IPS-20b (cell line): Measurements from ENCODE around the gene SSBP4.
A peak's percentile ranks its signal among the peaks of the same experiment; 100 is the strongest.
"Not testable (repeated sequence)": the region's sequence is repeated elsewhere in the genome, so short reads cannot be mapped to it uniquely, and the experiment has no call there.

Source experiments
- H3K27ac ChIP-seq: one replicate; pipeline ENCODE4 v1.5.1; 2013; ENCODE audit warnings: low read length
- H3K27me3 ChIP-seq: 2 replicates; pipeline ENCODE4 v1.6.1; 2013; ENCODE audit warnings: mild to moderate bottlenecking, low read length, inconsistent platforms; ENCODE audit not compliant: insufficient read depth
- H3K36me3 ChIP-seq: 2 replicates; pipeline ENCODE4 v1.6.1; 2013; ENCODE audit warnings: low read depth, mild to moderate bottlenecking, inconsistent platforms, low read length, moderate library complexity; ENCODE audit not compliant: insufficient read depth
- H3K4me1 ChIP-seq: 2 replicates; pipeline ENCODE4 v1.6.1; 2013; ENCODE audit warnings: mild to moderate bottlenecking, control low read depth, inconsistent platforms, low read length, moderate library complexity; ENCODE audit not compliant: insufficient read depth
- H3K4me3 ChIP-seq: 2 replicates; pipeline ENCODE4 v1.5.1; 2013; ENCODE audit warnings: mild to moderate bottlenecking, low read length, inconsistent platforms
- H3K9ac ChIP-seq: 2 replicates; pipeline ENCODE4 v1.6.1; 2013; ENCODE audit warnings: low read depth, mild to moderate bottlenecking, inconsistent platforms, low read length, moderate library complexity
- H3K9me3 ChIP-seq: 2 replicates; pipeline ENCODE4 v1.6.1; 2013; ENCODE audit warnings: mild to moderate bottlenecking, low read depth, low read length, inconsistent platforms; ENCODE audit not compliant: insufficient read depth

Gene SSBP4

GRCh38 chr19:18419195-18419698, at the start of gene SSBP4:
SSBP4 (plus strand) TSS chr19:18419398; CDS start chr19:18419649, 251 bp downstream.
- no peaks in the 10 kb centered on the region for H3K9me3 ChIP-seq
- H3K9ac ChIP-seq: no peak within 1 kb of the TSS
- H3K4me1 ChIP-seq: peaks cover 20% of the 10 kb centered on the region
- H3K27ac ChIP-seq: no peak within 1 kb of the TSS
- no peaks in the 10 kb centered on the region for H3K36me3 ChIP-seq
- H3K27me3 ChIP-seq: peaks cover 53% of the 10 kb centered on the region
- peak within 1 kb of the TSS; percentile 55; the same call in 1 of the 2 replicates for H3K4me3 ChIP-seq

DNA sequence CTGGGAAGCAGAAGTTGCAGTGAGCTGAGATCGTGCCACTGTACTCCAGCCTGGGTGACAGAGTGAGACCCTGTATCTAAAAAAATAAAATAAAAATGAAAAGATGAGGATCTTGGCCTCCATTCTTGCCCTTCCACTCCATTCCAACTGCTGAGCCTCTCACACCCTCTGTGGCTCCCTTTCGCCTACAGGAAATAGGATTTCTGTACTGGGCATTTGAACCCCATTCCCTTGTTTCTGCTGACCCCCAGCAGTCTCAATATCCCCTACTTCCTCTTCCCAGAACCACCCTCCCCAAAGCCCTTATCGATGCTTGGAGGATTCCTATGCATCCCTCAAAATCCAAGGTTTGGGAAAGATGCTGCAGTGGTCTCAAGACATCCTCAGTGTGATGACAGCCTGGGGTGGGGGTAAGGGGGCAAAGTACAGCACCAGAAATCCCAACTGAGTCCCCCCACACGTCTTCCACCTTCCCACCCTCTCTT, 45.7 kb upstream of the SSBP4 start:
- peaks cover 17% of the 10 kb centered on the region; the same call in 1 of the 2 replicates for H3K4me1 ChIP-seq
- H3K27me3 ChIP-seq: no peaks in the 10 kb centered on the region
- peak overlapping the region; percentile 61; the same call in 1 of the 2 replicates for H3K9ac ChIP-seq
- peak overlapping the region; percentile 82 for H3K27ac ChIP-seq
- no peak overlapping the region for H3K4me3 ChIP-seq
- H3K9me3 ChIP-seq: no peaks in the 10 kb centered on the region
- no peaks in the 10 kb centered on the region for H3K36me3 ChIP-seq

GRCh38 chr19:18373892-18374629, 45.1 kb upstream of the SSBP4 start:
- H3K9me3 ChIP-seq: no peaks in the 10 kb centered on the region
- H3K9ac ChIP-seq: peak overlapping the region; percentile 61; the same call in 1 of the 2 replicates
- H3K4me3 ChIP-seq: no peak overlapping the region
- no peaks in the 10 kb centered on the region for H3K36me3 ChIP-seq
- no peaks in the 10 kb centered on the region for H3K27me3 ChIP-seq
- H3K4me1 ChIP-seq: peaks cover 17% of the 10 kb centered on the region; the same call in 1 of the 2 replicates
- peak overlapping the region; percentile 82 for H3K27ac ChIP-seq

DNA sequence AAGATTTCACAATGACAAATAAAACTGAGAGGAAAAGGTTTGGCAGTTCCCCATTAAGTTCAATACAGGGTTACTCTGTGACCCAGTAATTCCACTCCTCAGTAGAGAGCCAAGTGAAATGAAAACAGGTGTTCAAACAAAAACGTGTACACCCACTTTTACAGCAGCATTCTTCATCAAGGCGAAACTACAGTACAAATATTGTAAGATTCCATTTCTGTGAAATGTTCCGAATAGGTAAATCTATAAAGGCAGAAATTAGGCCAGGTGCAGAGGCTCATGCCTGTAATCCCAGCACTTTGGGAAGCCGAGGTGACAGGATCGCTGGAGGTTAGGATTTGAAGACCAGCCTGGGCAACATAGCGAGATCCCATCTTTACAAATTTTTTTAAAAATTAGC, 42.2 kb upstream of the SSBP4 start:
- no peaks in the 10 kb centered on the region for H3K9me3 ChIP-seq
- peaks cover 15% of the 10 kb centered on the region; the same call in 1 of the 2 replicates for H3K4me1 ChIP-seq
- H3K9ac ChIP-seq: no peak overlapping the region
- no peak overlapping the region for H3K4me3 ChIP-seq
- H3K27ac ChIP-seq: no peak overlapping the region
- no peaks in the 10 kb centered on the region for H3K27me3 ChIP-seq
- H3K36me3 ChIP-seq: no peaks in the 10 kb centered on the region

- Histone ChIP-seq H3K4me1 (0 out of 2 replicates have a peak, but pooled peaks cover under 1% of the 10 kb centered on the region), H3K27ac (no peak overlapping the region), H3K9me3 (no peaks in the 10 kb centered on the region), H3K27me3 (no peaks in the 10 kb centered on the region), H3K4me3 (no peak overlapping the region), H3K36me3 (no peaks in the 10 kb centered on the region), H3K9ac (0 out of 2 replicates have a peak overlapping the region, but pooled peaks have one; percentile 10)
Measured at GRCh38 chr19:18379803-18380747, 39.1 kb upstream of the SSBP4 start.

DNA sequence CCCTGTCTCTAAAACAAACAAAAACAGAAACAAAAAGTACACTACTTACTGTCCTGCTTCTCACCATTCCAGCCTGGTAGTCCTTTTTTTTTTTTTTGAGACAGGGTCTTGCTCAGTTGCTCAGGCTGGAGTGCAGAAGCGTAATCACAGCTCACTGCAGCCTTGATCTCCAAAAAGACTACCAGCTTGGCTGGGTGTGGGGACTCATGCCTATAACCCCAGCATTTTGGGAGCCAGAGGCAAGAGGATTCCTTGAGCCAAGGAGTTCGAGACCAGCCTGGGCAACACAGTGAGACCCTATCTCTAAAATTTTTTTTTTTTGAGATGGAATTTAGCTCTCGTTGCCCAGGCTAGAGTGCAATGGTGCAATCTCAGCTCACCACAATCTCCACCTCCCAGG, 38.4 kb upstream of the SSBP4 start:
- Histone ChIP-seq H3K27ac (no peak overlapping the region), H3K4me1 (no peaks in the 10 kb centered on the region), H3K36me3 (no peaks in the 10 kb centered on the region), H3K9ac (no peak overlapping the region), H3K9me3 (no peaks in the 10 kb centered on the region), H3K4me3 (no peak overlapping the region), H3K27me3 (no peaks in the 10 kb centered on the region)

DNA sequence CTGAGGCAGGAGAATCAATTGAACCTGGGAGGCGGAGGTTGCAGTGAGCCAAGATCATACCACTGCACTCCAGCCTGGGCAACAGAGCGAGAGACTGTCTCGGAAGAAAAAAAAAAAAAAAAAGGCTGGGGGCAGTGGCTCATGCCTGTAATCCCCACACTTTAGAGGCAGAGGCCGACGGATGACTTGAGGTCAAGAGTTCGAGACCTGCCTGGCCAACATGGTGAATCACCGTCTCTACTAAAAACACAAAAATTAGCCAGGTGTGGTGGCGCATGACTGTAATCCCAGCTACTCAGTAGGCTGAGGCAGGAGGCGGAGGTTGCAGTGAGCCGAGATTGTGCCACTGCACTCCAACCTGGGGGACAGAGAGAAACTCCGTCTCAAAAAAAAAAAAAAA, 35.6 kb upstream of the SSBP4 start:
- H3K9me3 ChIP-seq, H3K36me3 ChIP-seq, H3K4me1 ChIP-seq, H3K9ac ChIP-seq, H3K27ac ChIP-seq, H3K4me3 ChIP-seq: not testable (repeated sequence)
- peaks cover 23% of the 10 kb centered on the region for H3K27me3 ChIP-seq

- no peaks in the 10 kb centered on the region for H3K4me1 ChIP-seq
- no peak overlapping the region for H3K4me3 ChIP-seq
- H3K27me3 ChIP-seq: peaks cover 34% of the 10 kb centered on the region
- H3K27ac ChIP-seq: no peak overlapping the region
- no peaks in the 10 kb centered on the region for H3K9me3 ChIP-seq
- H3K9ac ChIP-seq: no peak overlapping the region
- no peaks in the 10 kb centered on the region for H3K36me3 ChIP-seq
Measured at GRCh38 chr19:18384775-18385174, 34.4 kb upstream of the SSBP4 start.

DNA sequence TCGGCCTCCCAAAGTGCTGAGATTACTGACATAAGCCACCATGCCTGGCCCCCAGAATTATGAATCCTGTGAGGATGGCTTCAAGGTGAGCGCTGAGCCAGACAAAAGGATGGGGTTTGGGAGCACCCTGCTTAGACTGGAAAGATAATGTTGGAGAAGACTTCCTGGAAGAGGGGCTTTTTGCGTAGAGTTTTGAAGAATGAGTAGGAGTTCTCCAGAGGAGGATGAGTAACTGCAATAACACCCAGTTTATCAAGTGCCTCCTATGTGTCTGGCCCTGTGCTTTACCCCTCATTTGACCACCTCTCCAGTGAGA, 33.9 kb upstream of the SSBP4 start:
- H3K27me3 ChIP-seq: peaks cover 34% of the 10 kb centered on the region
- H3K36me3 ChIP-seq: no peaks in the 10 kb centered on the region
- no peak overlapping the region for H3K9ac ChIP-seq
- no peak overlapping the region for H3K4me3 ChIP-seq
- no peak overlapping the region for H3K27ac ChIP-seq
- no peaks in the 10 kb centered on the region for H3K4me1 ChIP-seq
- no peaks in the 10 kb centered on the region for H3K9me3 ChIP-seq

DNA sequence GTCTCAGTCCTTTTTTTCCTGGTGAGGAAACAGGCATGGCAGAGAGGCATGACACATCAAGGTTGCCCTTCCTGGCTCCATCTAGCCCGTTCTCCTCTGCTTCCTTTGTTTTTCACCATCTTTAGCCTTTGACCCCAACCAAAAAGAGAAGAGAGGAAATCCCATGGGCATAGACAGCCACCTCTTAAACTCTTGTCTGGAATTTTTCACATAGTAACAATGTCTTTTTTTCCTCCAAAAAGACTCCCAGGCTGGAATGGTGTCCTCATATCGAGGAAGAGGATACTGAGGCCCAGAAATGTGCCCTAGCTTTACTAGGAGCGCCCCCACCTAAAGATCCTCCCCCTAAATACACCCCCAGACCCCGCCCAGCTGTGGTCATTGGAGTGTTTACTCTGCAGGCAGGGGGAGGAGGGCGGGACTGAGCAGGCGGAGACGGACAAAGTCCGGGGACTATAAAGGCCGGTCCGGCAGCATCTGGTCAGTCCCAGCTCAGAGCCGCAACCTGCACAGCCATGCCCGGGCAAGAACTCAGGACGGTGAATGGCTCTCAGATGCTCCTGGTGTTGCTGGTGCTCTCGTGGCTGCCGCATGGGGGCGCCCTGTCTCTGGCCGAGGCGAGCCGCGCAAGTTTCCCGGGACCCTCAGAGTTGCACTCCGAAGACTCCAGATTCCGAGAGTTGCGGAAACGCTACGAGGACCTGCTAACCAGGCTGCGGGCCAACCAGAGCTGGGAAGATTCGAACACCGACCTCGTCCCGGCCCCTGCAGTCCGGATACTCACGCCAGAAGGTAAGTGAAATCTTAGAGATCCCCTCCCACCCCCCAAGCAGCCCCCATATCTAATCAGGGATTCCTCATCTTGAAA, 33.3 kb upstream of the SSBP4 start, which contains the start of gene GDF15:
TSS of gene GDF15 (plus strand) at position 484 of the 868 bp plus-strand sequence. CDS start at position 516, 32 bp downstream.
- H3K36me3 ChIP-seq: no peaks in the 10 kb centered on the region
- no peak within 1 kb of the TSS for H3K27ac ChIP-seq
- H3K4me3 ChIP-seq: peak within 1 kb of the TSS; percentile 40; the same call in 1 of the 2 replicates
- peaks cover 34% of the 10 kb centered on the region for H3K27me3 ChIP-seq
- peak within 1 kb of the TSS; percentile 21; the same call in 1 of the 2 replicates for H3K9ac ChIP-seq
- H3K9me3 ChIP-seq: no peaks in the 10 kb centered on the region
- no peaks in the 10 kb centered on the region for H3K4me1 ChIP-seq
